GM10248 (cell line): Measurements from ENCODE around the gene A2ML1.
"Not testable (repeated sequence)": the region's sequence is repeated elsewhere in the genome, so short reads cannot be mapped to it uniquely, and the experiment has no call there.

Experiments
- CTCF ChIA-PET: fragments of 300-600 bp; sonication (Branson Sonifier 250); formaldehyde crosslinking; extraction: SDS; loops from one replicate; lab custom pipeline; 2021; ENCODE audit warnings: antibody characterized with exemption; lab: Yijun Ruan, JAX
- POLR2A ChIA-PET: fragments of 350-650 bp; sonication (Branson Sonifier 250); formaldehyde crosslinking; extraction: SDS; loops from one replicate; lab custom pipeline; 2020; ENCODE audit warnings: antibody characterized with exemption; lab: Yijun Ruan, JAX
- DNase-seq: peaks from one replicate; pipeline ENCODE4 v3.0.0; 2012; ENCODE audit errors: extremely low spot score
- TF ChIP-seq, protein P1 (sequence below): IDR thresholded peaks from 2 replicates; pipeline ENCODE4 v1.5.1; 2012; ENCODE audit warnings: mild to moderate bottlenecking, low read depth; ENCODE audit errors: extremely low read depth, missing control alignments, control extremely low read depth

Gene A2ML1

GRCh38 chr12:8813572-8814357 is 8.7 kb upstream of the A2ML1 start:
- TF ChIP-seq, protein P1, sequence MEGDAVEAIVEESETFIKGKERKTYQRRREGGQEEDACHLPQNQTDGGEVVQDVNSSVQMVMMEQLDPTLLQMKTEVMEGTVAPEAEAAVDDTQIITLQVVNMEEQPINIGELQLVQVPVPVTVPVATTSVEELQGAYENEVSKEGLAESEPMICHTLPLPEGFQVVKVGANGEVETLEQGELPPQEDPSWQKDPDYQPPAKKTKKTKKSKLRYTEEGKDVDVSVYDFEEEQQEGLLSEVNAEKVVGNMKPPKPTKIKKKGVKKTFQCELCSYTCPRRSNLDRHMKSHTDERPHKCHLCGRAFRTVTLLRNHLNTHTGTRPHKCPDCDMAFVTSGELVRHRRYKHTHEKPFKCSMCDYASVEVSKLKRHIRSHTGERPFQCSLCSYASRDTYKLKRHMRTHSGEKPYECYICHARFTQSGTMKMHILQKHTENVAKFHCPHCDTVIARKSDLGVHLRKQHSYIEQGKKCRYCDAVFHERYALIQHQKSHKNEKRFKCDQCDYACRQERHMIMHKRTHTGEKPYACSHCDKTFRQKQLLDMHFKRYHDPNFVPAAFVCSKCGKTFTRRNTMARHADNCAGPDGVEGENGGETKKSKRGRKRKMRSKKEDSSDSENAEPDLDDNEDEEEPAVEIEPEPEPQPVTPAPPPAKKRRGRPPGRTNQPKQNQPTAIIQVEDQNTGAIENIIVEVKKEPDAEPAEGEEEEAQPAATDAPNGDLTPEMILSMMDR, result no peak
- CTCF ChIA-PET, result interaction anchor here (1.3 to 1.9 kb wide), 3 partner anchors 13 to 47 kb away, joined by 3 to 5 read pairs (median 4); no protein-coding TSS in a partner anchor
- DNase-seq, result no peak
- POLR2A ChIA-PET, result no interaction called here

DNA sequence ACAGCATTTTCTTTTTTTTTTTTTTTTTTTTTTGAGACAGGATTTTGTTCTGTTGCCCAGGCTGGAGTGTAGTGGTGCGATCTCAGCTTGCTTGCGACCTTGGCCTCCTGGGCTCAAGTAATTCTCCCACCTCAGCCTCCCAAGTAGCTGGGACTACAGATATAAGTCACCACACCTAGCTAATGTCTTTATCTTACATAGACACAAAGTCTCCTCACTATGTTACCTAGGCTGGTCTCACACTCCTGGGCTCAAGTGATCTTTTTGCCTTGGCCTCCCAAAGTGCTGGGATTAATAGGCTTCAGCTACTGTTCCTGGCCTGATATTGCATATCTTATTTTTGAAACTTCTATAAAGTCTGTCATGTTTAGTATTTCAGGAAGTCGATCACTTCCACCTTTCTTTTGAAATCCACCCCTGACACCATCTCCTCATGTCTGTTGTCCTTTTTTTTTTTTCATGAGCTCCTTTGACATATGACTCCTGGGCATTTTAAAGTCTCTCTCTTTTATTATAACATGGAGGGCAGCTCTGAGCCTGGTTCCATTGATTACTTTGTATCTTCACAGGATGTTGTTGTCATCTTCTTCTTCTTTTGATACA is 5.9 kb upstream of the A2ML1 start:
- ChIA-PET CTCF (interaction anchor here (0.7 to 2.1 kb wide), 3 partner anchors 9 to 74 kb away, joined by 3 to 7 read pairs (median 3); no protein-coding TSS in a partner anchor), POLR2A (no interaction called here)
- TF ChIP-seq, protein P1, result no peak
- no peak for DNase-seq

GRCh38 chr12:8817856-8818255 is 4.6 kb upstream of the A2ML1 start:
- DNase-seq, result no peak
- TF ChIP-seq, protein P1, result no peak
- ChIA-PET CTCF (interaction anchor here (1.2 to 1.5 kb wide), 2 partner anchors 8 to 73 kb away, joined by 3 read pairs; no protein-coding TSS in a partner anchor), POLR2A (no interaction called here)

- TF ChIP-seq, protein P1, result no peak
- ChIA-PET CTCF (interaction anchor here (1.2 to 1.5 kb wide), 3 partner anchors 8 to 274 kb away, joined by 3 to 7 read pairs (median 3); no protein-coding TSS in a partner anchor), POLR2A (no interaction called here)
- no peak for DNase-seq
Observed at GRCh38 chr12:8818526-8818925, 3.9 kb upstream of the A2ML1 start.

- no peak for DNase-seq
- TF ChIP-seq, protein P1, result no peak
- ChIA-PET CTCF (interaction anchor here (1.2 to 1.5 kb wide), 3 partner anchors 71 to 275 kb away, joined by 4 to 7 read pairs (median 4); no protein-coding TSS in a partner anchor), POLR2A (no interaction called here)
Observed at GRCh38 chr12:8819666-8819980, 2.8 kb upstream of the A2ML1 start.

GRCh38 chr12:8820676-8821407 is 1.6 kb upstream of the A2ML1 start:
- DNase-seq, POLR2A ChIA-PET: not testable (repeated sequence)
- CTCF ChIA-PET, result interaction anchor here (1.2 kb wide), 3 partner anchors 39 to 139 kb away, joined by 3 to 4 read pairs (median 4); no protein-coding TSS in a partner anchor
